Suprapubic skin (tissue), 4 donors: ENCODE data around the gene MAPK4.
"Not testable (repeated sequence)": the region's sequence is repeated elsewhere in the genome, so short reads cannot be mapped to it uniquely, and the experiment has no call there.

Experiments used
- CTCF ChIP-seq, 2 donors: fragments of 200-600 bp in 1 of 2; fragments of 450-650 bp in 1 of 2; sonication (generic) in 1 of 2; IDR thresholded peaks; one replicate each; pipeline ENCODE4 v1.5.1; 2016 to 2019; ENCODE audit warnings: antibody characterized with exemption in 2 of 2, mild to moderate bottlenecking in 1 of 2, moderate library complexity in 1 of 2
- EP300 ChIP-seq: sonication (generic); formaldehyde crosslinking; IDR thresholded peaks from one replicate; pipeline ENCODE4 v1.6.1; 2017; ENCODE audit warnings: antibody characterized with exemption
- POLR2AphosphoS5 ChIP-seq, 3 donors: sonication (generic); formaldehyde crosslinking; IDR thresholded peaks; one replicate each; pipeline ENCODE4 v1.6.1; 2017; ENCODE audit warnings: antibody characterized with exemption in 3 of 3

DNA sequence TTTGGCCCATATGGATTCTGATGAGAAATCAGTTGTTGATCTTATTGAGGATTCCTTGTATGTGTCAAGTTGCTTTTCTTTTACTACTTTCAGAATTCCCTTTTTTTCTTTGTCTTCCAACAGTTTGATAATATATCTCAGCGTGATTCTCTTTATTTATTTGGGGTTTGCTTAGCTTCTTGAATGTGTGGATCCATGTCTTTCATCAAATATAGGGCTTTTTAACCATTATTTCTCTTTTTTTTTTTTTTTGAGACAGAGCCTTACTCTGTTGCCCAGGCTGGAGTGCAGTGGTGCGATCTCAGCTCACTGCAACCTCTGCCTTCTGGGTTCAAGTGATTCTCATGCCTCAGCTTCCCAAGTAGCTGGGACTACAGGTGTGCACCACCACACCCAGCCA lies 26.1 kb upstream of the MAPK4 start:
- TF ChIP-seq POLR2AphosphoS5 (IDR thresholded peaks at IDR 0.05); CTCF (IDR thresholded peaks at IDR 0.05); EP300: not testable (repeated sequence)
